Measurements from ENCODE around the gene USP44.
"Not testable (repeated sequence)": the region's sequence is repeated elsewhere in the genome, so short reads cannot be mapped to it uniquely, and the experiment has no call there.

Gene USP44

GRCh38 chr12:95505039-95505438 is 46.2 kb downstream of the USP44 start:
- DNase-seq: no peak

GRCh38 chr12:95504140-95504539 is 47.1 kb downstream of the USP44 start:
- no peak for DNase-seq

GRCh38 chr12:95499772-95500171 is 51.5 kb downstream of the USP44 start:
- DNase-seq: no peak

GRCh38 chr12:95498968-95499367 is 52.3 kb downstream of the USP44 start:
- no peak for DNase-seq

DNA sequence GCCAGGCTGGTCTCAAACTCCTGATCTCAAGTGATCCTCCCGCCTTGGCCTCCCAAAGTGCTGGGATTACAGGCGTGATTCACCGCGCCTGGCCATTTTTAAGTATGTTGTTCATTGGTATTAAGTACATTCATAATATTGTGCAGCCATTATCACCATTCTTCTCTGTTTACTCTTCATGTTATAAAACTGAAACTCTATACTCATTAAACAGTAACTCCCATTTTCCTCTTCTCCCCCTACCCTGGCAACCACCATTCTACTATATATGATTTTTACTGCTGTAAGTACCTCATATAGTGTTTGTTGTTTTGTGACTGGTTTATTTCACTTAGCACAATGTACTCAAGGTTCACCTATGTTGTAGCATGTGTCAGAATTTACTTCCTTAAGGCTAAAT is 54.2 kb downstream of the USP44 start:
- no peak for DNase-seq

DNA sequence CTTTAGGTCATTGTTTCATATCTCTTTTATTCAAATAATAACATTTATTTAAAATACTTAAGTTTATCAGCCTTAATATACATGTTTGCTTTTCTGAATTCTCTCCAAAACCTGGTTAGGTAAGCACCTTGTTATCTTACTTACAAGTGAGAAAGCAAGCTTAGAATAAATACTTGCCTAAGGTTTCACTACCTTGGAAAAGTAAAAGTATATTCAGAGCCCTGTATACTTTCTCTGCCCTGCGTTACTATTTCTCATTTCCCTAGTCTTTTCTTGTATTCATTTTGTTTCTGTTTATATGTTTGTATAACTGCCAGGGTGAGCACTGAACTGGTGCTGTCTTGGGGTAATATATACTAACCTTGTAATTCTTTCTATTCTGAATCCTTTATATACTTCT is 55.8 kb downstream of the USP44 start:
- DNase-seq: no peak

- no peak for DNase-seq
These were observed 56.4 kb downstream of the USP44 start for GRCh38 chr12:95494888-95495287.

GRCh38 chr12:95492462-95492861 is 58.8 kb downstream of the USP44 start:
- no peak for DNase-seq

DNA sequence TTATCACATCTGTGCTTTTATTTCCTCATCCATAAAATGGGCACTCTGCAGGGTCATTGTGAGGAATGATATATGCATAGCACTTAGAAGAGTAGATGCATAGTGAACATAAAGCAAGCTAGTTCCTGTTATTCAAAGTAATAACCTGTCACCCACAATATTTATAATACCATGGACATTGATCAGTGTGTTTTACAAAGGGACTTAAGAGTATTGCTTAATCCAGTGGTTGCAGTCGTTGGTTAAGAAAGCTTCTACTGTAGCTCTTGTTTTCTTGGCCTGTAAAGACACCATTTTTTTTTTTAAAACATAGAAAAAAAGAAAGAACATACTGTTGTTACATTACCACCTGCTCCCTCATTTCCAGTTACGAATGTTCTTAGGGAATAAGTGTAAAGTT is 64.3 kb downstream of the USP44 start:
- no peak for DNase-seq

- DNase-seq: no peak
These were observed 66.8 kb downstream of the USP44 start for GRCh38 chr12:95484524-95484923.

- DNase-seq: not testable (repeated sequence)
These were observed 68.7 kb downstream of the USP44 start for GRCh38 chr12:95482564-95482963.

GRCh38 chr12:95481888-95482287 is 69.4 kb downstream of the USP44 start:
- no peak for DNase-seq

- no peak for DNase-seq
These were observed 70.2 kb downstream of the USP44 start for GRCh38 chr12:95481072-95481471.

GRCh38 chr12:95480230-95480629 is 71.0 kb downstream of the USP44 start:
- DNase-seq: no peak

DNA sequence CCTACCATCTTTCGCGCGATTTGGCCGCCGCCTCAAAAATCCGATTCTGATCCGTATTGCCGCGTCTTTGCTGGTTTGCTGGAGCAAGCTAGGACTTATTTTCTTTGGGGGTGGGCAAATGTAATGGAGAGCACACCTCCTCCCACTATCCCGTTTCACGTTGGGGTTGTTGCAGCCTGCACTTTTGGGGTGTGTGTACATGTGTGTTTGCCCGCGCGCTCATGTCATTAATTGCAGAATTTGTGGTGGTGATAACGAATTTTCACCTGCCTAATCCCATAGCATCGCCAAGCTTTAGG is 76.7 kb downstream of the USP44 start:
- DNase-seq: no peak

DNA sequence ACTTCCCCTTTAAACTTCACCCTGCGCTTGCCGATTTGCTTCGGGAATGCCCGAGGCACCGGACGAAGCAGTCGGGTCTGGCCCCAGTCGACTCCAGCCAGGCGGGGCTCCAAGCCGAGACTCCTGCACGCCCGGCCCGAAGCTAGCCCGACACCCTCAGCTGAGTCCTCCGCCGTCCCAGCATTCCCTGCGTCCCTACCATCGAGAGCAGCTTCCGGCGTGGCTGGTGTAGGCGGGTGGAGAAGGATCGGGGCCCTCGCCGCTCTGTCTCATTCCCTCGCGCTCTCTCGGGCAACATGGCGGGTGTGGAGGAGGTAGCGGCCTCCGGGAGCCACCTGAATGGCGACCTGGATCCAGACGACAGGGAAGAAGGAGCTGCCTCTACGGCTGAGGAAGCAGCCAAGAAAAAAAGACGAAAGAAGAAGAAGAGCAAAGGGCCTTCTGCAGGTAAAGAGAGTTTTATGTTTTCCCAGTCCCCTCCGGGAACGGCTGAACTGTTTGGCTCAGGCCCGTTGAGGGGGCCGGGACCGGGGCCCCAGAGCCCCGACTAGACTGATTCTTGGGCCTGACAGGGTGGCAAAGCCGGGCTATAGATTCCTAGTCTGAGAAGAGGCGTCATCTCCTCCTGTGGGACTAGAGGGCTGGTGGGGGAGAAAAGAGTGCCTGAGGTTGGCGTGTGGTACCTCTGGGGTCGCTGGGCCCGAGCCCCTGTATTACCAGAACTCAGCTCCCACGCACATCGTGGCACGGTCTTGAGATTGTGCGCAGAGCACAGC is 77.2 kb downstream of the USP44 start, which contains the start of gene METAP2:
TSS of gene METAP2 (plus strand) at position 269 of the 776 bp plus-strand sequence. CDS start at position 297, 28 bp downstream.
- DNase-seq: peak; percentile 94

GRCh38 chr12:95473231-95473883 is 77.9 kb downstream of the USP44 start:
- peak; percentile 15 for DNase-seq

DNA sequence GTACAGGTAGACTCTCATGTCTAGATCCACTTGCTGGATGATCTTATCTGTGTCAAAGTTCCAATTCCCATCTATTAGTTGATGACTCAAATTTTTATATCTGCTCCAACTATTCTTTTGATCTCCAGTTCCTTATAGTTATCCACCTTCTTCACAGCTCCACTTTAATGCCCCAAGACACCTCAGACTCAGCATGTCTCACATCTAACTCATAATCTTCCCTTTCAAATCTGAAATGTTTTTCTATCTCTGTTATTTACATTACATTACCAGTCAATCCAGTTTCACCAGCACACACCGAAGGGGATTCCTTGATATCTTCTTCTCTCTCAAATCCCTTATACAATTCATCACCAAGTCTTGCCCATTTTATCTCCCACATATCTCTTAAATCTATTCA is 81.0 kb downstream of the USP44 start:
- DNase-seq: no peak

Data from stimulated activated CD4-positive, alpha-beta T cell treated with anti-CD3 and anti-CD28 coated beads, Interleukin-4, amount 100 ng/mL, for 1 hour (primary cell).